HG03196 (cell line): ENCODE results near the gene ZNF416.
A peak's percentile ranks its signal among the peaks of the same experiment; 100 is the strongest.

Experiments used
- ATAC-seq: cut with Tn5 transposase; IDR thresholded peaks from one replicate; pipeline ENCODE4 v1.9.1; 2021; ENCODE audit not compliant: unreplicated experiment

Gene ZNF416

GRCh38 chr19:57559404-57560025 lies 19.2 kb downstream of the ZNF416 start, which contains the start of gene ZNF550:
TSS of gene ZNF550 (minus strand) at chr19:57559863. CDS start at chr19:57559682, 181 bp downstream.
- peak; percentile 94 for ATAC-seq

DNA sequence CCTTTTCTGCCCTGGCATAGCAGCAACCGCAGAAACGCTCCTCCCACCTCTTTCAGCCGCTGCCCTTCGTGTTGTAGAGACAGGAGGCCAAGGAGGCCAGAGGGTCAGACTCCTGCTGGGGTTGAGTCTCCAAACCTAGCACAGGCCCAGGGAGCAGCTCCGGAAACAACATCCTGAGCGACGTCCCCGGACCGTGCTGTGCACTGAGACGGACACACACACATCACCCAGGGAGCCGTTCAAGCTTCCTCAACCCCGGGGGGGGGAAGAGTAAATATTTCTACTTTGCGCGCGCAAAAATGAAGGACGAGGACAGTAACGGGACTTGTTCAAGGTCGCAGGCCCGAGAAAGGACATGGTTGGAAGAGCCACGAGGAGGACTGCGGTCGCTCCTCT lies 19.7 kb downstream of the ZNF416 start:
- peak; percentile 23 for ATAC-seq

GRCh38 chr19:57558525-57558924 lies 20.2 kb downstream of the ZNF416 start:
- no peak for ATAC-seq

DNA sequence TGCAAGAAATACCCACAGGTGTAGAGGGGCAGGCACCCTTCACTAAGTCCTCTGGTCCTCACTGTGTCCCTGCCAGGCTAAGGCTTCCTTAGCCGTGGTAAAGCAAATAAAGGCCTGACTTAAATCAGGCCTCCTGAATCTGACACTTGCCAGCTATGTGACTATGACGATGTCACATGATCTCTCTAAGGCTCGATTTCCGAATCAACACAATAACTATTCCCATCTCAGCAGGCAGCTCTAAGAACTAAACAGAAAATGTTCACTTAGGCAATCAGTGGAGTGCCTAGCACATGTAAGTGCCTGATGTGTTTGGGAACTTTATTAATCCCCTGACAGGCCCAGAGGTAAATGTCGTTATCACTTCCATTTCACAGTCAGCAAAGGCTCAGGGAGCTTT lies 21.1 kb downstream of the ZNF416 start:
- no peak for ATAC-seq

DNA sequence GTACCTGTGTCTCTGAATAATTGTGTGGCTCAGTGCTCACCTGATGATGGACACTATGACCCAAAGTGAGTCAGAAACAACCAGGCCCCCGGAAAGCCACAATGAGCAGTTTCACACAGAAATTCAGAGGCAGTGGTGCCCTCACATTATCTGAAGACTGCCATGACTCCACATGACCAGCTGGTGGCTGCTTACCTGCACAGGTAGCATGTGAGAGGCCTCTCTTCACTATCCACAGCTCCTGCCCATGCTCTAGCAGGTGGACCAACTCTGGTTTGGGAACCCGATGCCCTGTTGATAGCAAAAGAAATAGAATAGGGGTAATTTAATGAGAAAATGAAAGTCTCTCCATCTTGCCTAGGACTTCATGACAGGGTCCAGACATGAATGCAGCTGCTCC lies 26.3 kb downstream of the ZNF416 start:
- ATAC-seq, result no peak

DNA sequence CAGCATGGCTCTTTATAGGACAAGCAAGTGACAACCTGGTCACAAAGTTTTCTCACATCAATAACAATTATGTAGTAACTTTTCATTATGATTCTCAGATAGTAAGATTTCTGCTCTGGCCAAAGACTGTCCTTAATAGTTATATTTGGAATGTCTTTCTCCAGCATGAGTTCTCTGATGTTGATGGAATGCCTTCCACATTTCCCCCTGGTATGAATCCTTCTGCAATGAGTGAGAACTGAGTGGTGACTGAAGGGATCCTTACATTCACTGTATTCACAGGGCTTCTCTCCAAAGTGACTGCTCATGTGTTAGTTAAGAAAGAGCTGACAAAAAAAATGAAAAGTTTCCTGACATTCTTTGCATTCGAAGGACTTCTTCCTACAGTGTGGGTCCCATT lies 32.2 kb downstream of the ZNF416 start:
- no peak for ATAC-seq

- ATAC-seq, result no peak
Measured at GRCh38 chr19:57537953-57538547, 40.7 kb downstream of the ZNF416 start.

DNA sequence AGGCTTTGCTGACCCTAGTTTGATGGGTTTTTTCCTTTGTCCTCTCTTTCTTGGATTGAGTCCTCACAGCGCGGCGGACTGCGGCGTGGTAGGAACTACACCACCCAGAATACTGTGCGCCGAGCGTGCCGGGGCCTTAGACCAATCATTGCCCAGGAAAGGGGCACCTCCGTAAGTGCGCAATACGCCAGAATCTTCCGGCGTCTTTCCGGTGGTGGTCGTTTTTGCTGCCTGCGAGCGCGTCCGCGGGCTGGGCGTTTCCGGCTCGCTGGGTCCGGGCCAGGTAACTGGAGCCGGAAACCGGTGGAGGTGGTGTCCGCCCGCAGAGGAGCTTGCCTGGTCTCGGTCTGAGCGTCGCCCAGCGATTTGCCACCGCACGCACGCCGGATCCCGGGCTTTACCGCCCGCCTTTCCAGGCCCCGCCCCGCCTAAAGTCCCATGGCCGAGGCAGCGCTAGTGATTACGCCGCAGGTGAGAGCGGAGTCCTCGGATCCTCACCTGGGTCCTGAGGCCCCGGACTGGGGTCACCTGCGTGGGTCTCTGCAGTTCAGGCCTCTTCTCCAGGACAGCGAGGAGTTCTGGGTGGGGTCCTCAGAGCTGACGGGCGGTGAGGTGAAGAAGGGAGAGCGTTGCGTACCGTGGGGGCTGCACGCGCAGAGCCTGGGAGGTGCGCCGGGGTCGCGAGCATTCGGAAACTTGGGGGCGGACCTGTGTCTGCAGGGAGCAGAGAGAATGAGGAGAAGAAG lies 51.4 kb downstream of the ZNF416 start, which contains the start of gene ZNF549:
ZNF549 (plus strand) TSS at position 221 of the 746 bp plus-strand sequence; CDS start at position 439, 218 bp downstream.
- peak; percentile 99 for ATAC-seq
